Fibroblast of the aortic adventitia (primary cell): ENCODE results near the gene MUC5AC. TPM values are rescaled to one million over a fixed set of nuclear protein-coding genes. Genes with fewer than 3 reads are reported as not detected.

Experiments used
- DNase-seq: peaks from one replicate; pipeline ENCODE4 v3.0.0-alpha.2; 2010; ENCODE audit warnings: low read depth
- H3K4me3 ChIP-seq: 2 replicates; pipeline ENCODE4 v1.5.1; 2011; ENCODE audit warnings: low read depth, mild to moderate bottlenecking, control low read depth, low read length, moderate library complexity
- total RNA-seq: library from RNA; depleted of rRNA; stranded (reverse); fragments of >200 nt; gene quantifications from 2 replicates; pipeline ENCODE4 v1.2.3, GENCODE V29; 2012; ENCODE audit warnings: low replicate concordance
- TF ChIP-seq, protein P1 (sequence below): IDR thresholded peaks from 2 replicates; pipeline ENCODE4 v1.5.1; 2011; ENCODE audit warnings: mild to moderate bottlenecking, low read length, control low read depth, inconsistent platforms; ENCODE audit not compliant: insufficient read depth

Gene MUC5AC
- total RNA-seq, 1 donor: under 0.01 TPM

- H3K4me3 ChIP-seq: no peak overlapping the region
- TF ChIP-seq, protein P1, sequence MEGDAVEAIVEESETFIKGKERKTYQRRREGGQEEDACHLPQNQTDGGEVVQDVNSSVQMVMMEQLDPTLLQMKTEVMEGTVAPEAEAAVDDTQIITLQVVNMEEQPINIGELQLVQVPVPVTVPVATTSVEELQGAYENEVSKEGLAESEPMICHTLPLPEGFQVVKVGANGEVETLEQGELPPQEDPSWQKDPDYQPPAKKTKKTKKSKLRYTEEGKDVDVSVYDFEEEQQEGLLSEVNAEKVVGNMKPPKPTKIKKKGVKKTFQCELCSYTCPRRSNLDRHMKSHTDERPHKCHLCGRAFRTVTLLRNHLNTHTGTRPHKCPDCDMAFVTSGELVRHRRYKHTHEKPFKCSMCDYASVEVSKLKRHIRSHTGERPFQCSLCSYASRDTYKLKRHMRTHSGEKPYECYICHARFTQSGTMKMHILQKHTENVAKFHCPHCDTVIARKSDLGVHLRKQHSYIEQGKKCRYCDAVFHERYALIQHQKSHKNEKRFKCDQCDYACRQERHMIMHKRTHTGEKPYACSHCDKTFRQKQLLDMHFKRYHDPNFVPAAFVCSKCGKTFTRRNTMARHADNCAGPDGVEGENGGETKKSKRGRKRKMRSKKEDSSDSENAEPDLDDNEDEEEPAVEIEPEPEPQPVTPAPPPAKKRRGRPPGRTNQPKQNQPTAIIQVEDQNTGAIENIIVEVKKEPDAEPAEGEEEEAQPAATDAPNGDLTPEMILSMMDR: no peak
- DNase-seq: no peak
These were observed 78.8 kb downstream of the MUC5AC start for GRCh38 chr11:1236316-1237127.

DNA sequence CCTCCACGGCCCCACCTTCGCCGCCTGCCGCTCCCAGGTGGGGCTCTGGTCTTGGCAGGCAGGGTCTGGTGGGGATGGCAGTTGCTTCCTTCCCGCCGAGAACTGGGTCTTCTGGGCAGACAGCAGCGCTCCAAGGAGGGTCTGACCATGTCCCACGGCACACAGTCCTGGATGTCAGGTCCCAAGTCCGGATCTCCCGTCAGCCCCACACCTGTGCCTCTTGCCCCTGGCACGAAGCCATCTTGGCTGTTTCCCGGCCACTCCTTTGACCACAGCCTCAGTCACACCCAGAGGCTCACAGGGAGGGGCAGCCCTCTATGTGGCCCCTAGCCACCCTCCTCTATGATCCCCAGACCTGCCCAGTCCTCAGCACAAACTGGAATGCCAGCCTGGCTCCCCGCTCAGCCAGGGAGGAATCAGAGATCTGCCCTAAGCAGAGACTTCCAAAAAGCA lies 79.4 kb downstream of the MUC5AC start:
- no peak for DNase-seq
- TF ChIP-seq, protein P1: no peak
- no peak overlapping the region for H3K4me3 ChIP-seq

GRCh38 chr11:1237851-1238250 lies 80.1 kb downstream of the MUC5AC start:
- TF ChIP-seq, protein P1: no peak
- no peak overlapping the region for H3K4me3 ChIP-seq
- DNase-seq: no peak

DNA sequence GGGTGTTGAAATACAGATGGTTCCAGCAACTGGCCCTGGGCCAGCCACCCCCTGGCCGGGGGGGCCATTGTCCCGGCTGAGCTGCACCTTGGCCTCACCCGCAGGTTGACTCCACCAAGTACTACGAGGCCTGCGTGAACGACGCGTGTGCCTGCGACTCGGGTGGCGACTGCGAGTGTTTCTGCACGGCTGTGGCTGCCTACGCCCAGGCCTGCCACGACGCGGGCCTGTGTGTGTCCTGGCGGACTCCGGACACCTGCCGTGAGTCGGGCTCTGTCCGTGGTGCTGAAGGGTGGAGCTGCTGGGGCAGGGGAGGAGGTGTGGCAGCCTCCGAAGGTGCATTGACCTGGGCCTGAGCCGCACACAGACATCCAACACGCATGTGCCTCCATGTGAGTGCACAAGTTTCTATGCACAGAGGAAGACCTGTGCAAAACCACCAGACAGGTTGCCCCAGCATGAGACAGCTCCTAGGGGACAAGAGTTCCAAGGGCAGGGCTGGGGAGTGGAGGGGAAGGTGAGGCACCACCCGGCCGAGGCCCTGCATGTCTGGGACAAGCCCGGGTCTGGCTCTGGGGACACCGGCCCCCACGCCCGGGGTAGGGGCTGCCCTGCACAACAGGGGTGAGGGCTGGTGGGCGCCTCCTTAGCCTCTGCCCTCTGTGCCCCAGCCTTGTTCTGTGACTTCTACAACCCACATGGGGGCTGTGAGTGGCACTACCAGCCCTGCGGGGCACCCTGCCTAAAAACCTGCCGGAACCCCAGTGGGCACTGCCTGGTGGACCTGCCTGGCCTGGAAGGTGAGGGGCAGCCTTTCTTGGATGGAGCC lies 81.2 kb downstream of the MUC5AC start:
- no peak overlapping the region for H3K4me3 ChIP-seq
- TF ChIP-seq, protein P1: no peak
- no peak for DNase-seq

- TF ChIP-seq, protein P1: no peak
These were observed 81.9 kb downstream of the MUC5AC start for GRCh38 chr11:1239596-1240205.

DNA sequence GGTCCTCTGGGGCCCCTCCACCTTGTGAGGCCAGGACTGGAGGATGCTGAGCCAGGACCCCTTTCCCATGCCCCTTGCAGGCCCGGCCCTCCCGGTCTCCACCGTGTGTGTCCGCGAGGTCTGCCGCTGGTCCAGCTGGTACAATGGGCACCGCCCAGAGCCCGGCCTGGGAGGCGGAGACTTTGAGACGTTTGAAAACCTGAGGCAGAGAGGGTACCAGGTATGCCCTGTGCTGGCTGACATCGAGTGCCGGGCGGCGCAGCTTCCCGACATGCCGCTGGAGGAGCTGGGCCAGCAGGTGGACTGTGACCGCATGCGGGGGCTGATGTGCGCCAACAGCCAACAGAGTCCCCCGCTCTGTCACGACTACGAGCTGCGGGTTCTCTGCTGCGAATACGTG lies 83.0 kb downstream of the MUC5AC start:
- no peak for DNase-seq
- TF ChIP-seq, protein P1: no peak
- H3K4me3 ChIP-seq: no peak overlapping the region

More at GRCh38 chr11:1239596-1240205, 81.9 kb downstream of the MUC5AC start:
- H3K4me3 ChIP-seq: no peak overlapping the region
- DNase-seq: no peak
